ENCODE measurements around the gene MMP3. TPM values are rescaled to one million over a fixed set of nuclear protein-coding genes. Genes with fewer than 3 reads are reported as not detected.

Gene MMP3
- total and polyA plus RNA-seq, 2 experiments from 2014 or later: 0.68 TPM; not detected in 1

GRCh38 chr11:102833731-102834130, 9.7 kb downstream of the MMP3 start:
- Mint-ChIP-seq H3K27me3 (ENCODE audit: insufficient read depth, low read depth, poor library complexity) (no peaks in the 10 kb centered on the region), H3K27ac (no peak overlapping the region), H3K4me3 (no peak overlapping the region), H3K9me3 (no peaks in the 10 kb centered on the region), H3K4me1 (peaks cover 29% of the 10 kb centered on the region), H3K36me3 (ENCODE audit: low read depth) (no peaks in the 10 kb centered on the region)
- H3K27ac ChIP-seq (ENCODE audit: low read depth): no peak overlapping the region
- no peak for TF ChIP-seq ZNF114 (CRISPR knock-in tag; IDR thresholded peaks at IDR 0.05)
- no peak for TF ChIP-seq POLR2AphosphoS5 (IDR thresholded peaks at IDR 0.05; ENCODE audit: low read depth)
- no peak for TF ChIP-seq STAT1 (IDR thresholded peaks at IDR 0.05; ENCODE audit: unreplicated experiment)
- TF ChIP-seq EZH2 (IDR thresholded peaks at IDR 0.05; ENCODE audit: low read depth, unreplicated experiment): no peak
- no peak for TF ChIP-seq REST (IDR thresholded peaks at IDR 0.05; ENCODE audit: unreplicated experiment)
- TF ChIP-seq ETS1 (IDR thresholded peaks at IDR 0.05): no peak
- TF ChIP-seq CREB1 (CRISPR knock-in tag; IDR thresholded peaks at IDR 0.05; ENCODE audit: low read depth): no peak
- TF ChIP-seq ZNF331 (CRISPR knock-in tag; IDR thresholded peaks at IDR 0.05; ENCODE audit: low read depth): no peak
- no peak for TF ChIP-seq ZNF462 (CRISPR knock-in tag; IDR thresholded peaks at IDR 0.05)
- TF ChIP-seq NANOG (IDR thresholded peaks at IDR 0.05; ENCODE audit: borderline replicate concordance): no peak
- TF ChIP-seq EZH2phosphoT487 (IDR thresholded peaks at IDR 0.05; ENCODE audit: unreplicated experiment): no peak
- no peak for TF ChIP-seq JUNB (IDR thresholded peaks at IDR 0.05; ENCODE audit: unreplicated experiment)
- TF ChIP-seq CTCF (conservative IDR thresholded peaks at IDR 0.05; ENCODE audit: low read depth in 2 of 2): no peak
- H3K4me2 ChIP-seq: no peak overlapping the region
- H3K36me3 ChIP-seq (ENCODE audit: insufficient read depth): no peaks in the 10 kb centered on the region
- H4K20me1 ChIP-seq (replicated peaks; ENCODE audit: insufficient read depth): no peaks in the 10 kb centered on the region
- H3K27me3 ChIP-seq (ENCODE audit: insufficient read depth): no peaks in the 10 kb centered on the region
- DNase-seq (ENCODE audit: low spot score) (no peak), ATAC-seq (no peak)
- H3K4me3 ChIP-seq: no peak overlapping the region
- no peak overlapping the region for H2AFZ ChIP-seq
- H3F3A ChIP-seq (replicated peaks; ENCODE audit: low read depth): no peaks in the 10 kb centered on the region
- H3K4me1 ChIP-seq (ENCODE audit: insufficient read depth): peaks cover 18% of the 10 kb centered on the region
- H3K9me2 ChIP-seq (ENCODE audit: insufficient read depth): no peaks in the 10 kb centered on the region
- no peaks in the 10 kb centered on the region for H3K79me2 ChIP-seq (replicated peaks; ENCODE audit: insufficient read depth)

Data from GM23338 (cell line).